NCI-H1417 treated with DMSO at 0.1 percent for 48 hours (cell line): ENCODE results near the gene TNN.

Experiments used
- DNase-seq: peaks from one replicate; lab custom pipeline; 2025; lab: John Stamatoyannopoulos, UW

The TNN gene

GRCh38 chr1:175174309-175175102, 106.9 kb downstream of the TNN start:
- DNase-seq: no peak

GRCh38 chr1:175176246-175176645, 108.6 kb downstream of the TNN start:
- DNase-seq: no peak

GRCh38 chr1:175178056-175178455, 110.4 kb downstream of the TNN start:
- no peak for DNase-seq

GRCh38 chr1:175178456-175178855, 110.8 kb downstream of the TNN start:
- DNase-seq: no peak

- no peak for DNase-seq
Observed at GRCh38 chr1:175179837-175180590, 112.4 kb downstream of the TNN start.

GRCh38 chr1:175182201-175182746, 114.6 kb downstream of the TNN start:
- no peak for DNase-seq

GRCh38 chr1:175183586-175183985, 116.0 kb downstream of the TNN start:
- DNase-seq: no peak

- no peak for DNase-seq
Observed at GRCh38 chr1:175185903-175186302, 118.3 kb downstream of the TNN start.

- DNase-seq: no peak
Observed at GRCh38 chr1:175186433-175187160, 119.0 kb downstream of the TNN start.

GRCh38 chr1:175188936-175189335, 121.3 kb downstream of the TNN start:
- no peak for DNase-seq

- DNase-seq: no peak
Observed at GRCh38 chr1:175191659-175192058, 124.0 kb downstream of the TNN start.

- DNase-seq: no peak
Observed at GRCh38 chr1:175192111-175192629, 124.5 kb downstream of the TNN start.

GRCh38 chr1:175192630-175193526, 125.2 kb downstream of the TNN start, which contains the start of gene KIAA0040:
KIAA0040 (minus strand) TSS chr1:175192776; CDS start chr1:175161013, 31,763 bp downstream.
- DNase-seq: no peak

- DNase-seq: no peak
Observed at GRCh38 chr1:175193527-175193910, 125.9 kb downstream of the TNN start.

- DNase-seq: no peak
Observed at GRCh38 chr1:175195281-175195680, 127.6 kb downstream of the TNN start.

GRCh38 chr1:175195798-175196197, 128.2 kb downstream of the TNN start:
- no peak for DNase-seq

- DNase-seq: no peak
Observed at GRCh38 chr1:175197531-175197930, 129.9 kb downstream of the TNN start.
